Fibroblast of lung (primary cell): Measurements from ENCODE around the gene BLID. TPM values are rescaled to one million over a fixed set of nuclear protein-coding genes. Genes with fewer than 3 reads are reported as not detected.

Source experiments
- DNase-seq, 2 donors: peaks; one replicate each; pipeline versions ENCODE4 v3.0.0 to v3.0.0-alpha.2; 2010; ENCODE audit warnings: low read depth in 2 of 2
- H2AFZ ChIP-seq: 2 replicates; pipeline ENCODE4 v1.5.1; 2012; ENCODE audit warnings: low read length, control low read depth, inconsistent platforms
- H3K27ac ChIP-seq: 2 replicates; pipeline ENCODE4 v1.5.1; 2011; ENCODE audit warnings: low read length, control low read depth; ENCODE audit not compliant: insufficient read depth
- H3K27me3 ChIP-seq: 2 replicates; pipeline ENCODE4 v1.5.1; 2011; ENCODE audit warnings: mild to moderate bottlenecking, low read length; ENCODE audit not compliant: control insufficient read depth, insufficient read depth
- H3K36me3 ChIP-seq: 2 replicates; pipeline ENCODE4 v1.5.1; 2011; ENCODE audit warnings: low read length; ENCODE audit not compliant: control insufficient read depth, insufficient read depth
- H3K4me1 ChIP-seq: 2 replicates; pipeline ENCODE4 v1.5.1; 2011; ENCODE audit warnings: low read length; ENCODE audit not compliant: control insufficient read depth, insufficient read depth; ENCODE audit errors: extremely low read depth
- H3K4me2 ChIP-seq: 2 replicates; pipeline ENCODE4 v1.5.1; 2011; ENCODE audit warnings: low read length, control low read depth; ENCODE audit not compliant: insufficient read depth; ENCODE audit errors: extremely low read depth
- H3K4me3 ChIP-seq, 4 experiments: fragments of 200-600 bp in 1 of 4; sonication (generic) in 1 of 4; replicated peaks in 1 of 4; 2 replicates each; pipeline ENCODE4 v1.5.1; 2011 to 2016; ENCODE audit warnings: low read length in 4 of 4, low read depth in 3 of 4, mild to moderate bottlenecking in 3 of 4, control low read depth in 2 of 4, inconsistent platforms in 1 of 4, mixed read lengths in 1 of 4; ENCODE audit not compliant: insufficient read depth in 1 of 4; ENCODE audit errors: control extremely low read depth in 1 of 4
- H3K79me2 ChIP-seq: 2 replicates; pipeline ENCODE4 v1.5.1; 2012; ENCODE audit warnings: mild to moderate bottlenecking, low read length, inconsistent platforms; ENCODE audit not compliant: control insufficient read depth, insufficient read depth
- H3K9ac ChIP-seq: 2 replicates; pipeline ENCODE4 v1.5.1; 2011; ENCODE audit warnings: mild to moderate bottlenecking, low read length, control low read depth; ENCODE audit not compliant: insufficient read depth
- H3K9me3 ChIP-seq: 2 replicates; pipeline ENCODE4 v1.5.1; 2012; ENCODE audit warnings: low read depth, low read length; ENCODE audit not compliant: control insufficient read depth, insufficient read depth
- H4K20me1 ChIP-seq: 2 replicates; pipeline ENCODE4 v1.5.1; 2011; ENCODE audit warnings: low read length; ENCODE audit not compliant: control insufficient read depth, insufficient read depth; ENCODE audit errors: extremely low read depth
- EZH2 ChIP-seq: IDR thresholded peaks from 2 replicates; pipeline ENCODE4 v1.5.1; 2012; ENCODE audit warnings: low read length, control low read depth, mild to moderate bottlenecking; ENCODE audit errors: missing control alignments
- polyA plus RNA-seq, 2 donors: library from polyadenylated mRNA; depleted of rRNA in 1 of 2; stranded (reverse) in 1 of 2; unstranded in 1 of 2; fragments of >200 nt; gene quantifications; 2 replicates each; pipeline ENCODE4 v1.2.1, GENCODE V29; 2011 to 2012; ENCODE audit warnings: missing spikeins in 1 of 2
- total RNA-seq: library from RNA; depleted of rRNA; stranded (reverse); fragments of >200 nt; gene quantifications from 2 replicates; pipeline ENCODE4 v1.2.1, GENCODE V29; 2014
- TF ChIP-seq, protein P1 (sequence below), 2 donors: IDR thresholded peaks in 1 of 2; conservative IDR thresholded peaks in 1 of 2; 1 replicate in 1 of 2; 2 replicates in 1 of 2; pipeline ENCODE4 v1.5.1; 2011 to 2012; ENCODE audit warnings: low read length in 2 of 2, control low read depth in 1 of 2, inconsistent platforms in 1 of 2, low read depth in 1 of 2, mild to moderate bottlenecking in 1 of 2

BLID gene
- total and polyA plus RNA-seq, 2 donors (not counting 1 experiment from before 2014, with no cell fraction given) = 0.32 to 7.9 TPM

DNA sequence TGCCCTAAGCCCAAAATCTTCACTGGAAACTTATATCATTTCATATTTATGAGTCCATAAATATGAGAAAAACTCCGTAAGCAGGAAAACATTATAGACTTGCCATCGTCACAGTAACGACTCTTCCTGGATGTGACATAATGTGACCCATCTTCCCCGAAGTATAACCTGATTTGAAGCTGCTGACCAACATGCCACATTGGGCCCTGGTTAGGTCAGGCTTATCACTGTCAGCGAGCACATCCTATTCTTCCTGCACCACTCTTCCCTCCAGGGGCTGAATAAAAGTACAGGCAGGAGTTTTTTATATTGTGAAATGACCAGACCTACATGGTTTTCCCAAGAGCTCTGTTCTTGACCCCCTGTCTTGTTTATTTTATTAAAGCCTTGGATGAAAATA lies 12.1 kb upstream of the BLID start:
- TF ChIP-seq EZH2 = no peak
- TF ChIP-seq, protein P1, sequence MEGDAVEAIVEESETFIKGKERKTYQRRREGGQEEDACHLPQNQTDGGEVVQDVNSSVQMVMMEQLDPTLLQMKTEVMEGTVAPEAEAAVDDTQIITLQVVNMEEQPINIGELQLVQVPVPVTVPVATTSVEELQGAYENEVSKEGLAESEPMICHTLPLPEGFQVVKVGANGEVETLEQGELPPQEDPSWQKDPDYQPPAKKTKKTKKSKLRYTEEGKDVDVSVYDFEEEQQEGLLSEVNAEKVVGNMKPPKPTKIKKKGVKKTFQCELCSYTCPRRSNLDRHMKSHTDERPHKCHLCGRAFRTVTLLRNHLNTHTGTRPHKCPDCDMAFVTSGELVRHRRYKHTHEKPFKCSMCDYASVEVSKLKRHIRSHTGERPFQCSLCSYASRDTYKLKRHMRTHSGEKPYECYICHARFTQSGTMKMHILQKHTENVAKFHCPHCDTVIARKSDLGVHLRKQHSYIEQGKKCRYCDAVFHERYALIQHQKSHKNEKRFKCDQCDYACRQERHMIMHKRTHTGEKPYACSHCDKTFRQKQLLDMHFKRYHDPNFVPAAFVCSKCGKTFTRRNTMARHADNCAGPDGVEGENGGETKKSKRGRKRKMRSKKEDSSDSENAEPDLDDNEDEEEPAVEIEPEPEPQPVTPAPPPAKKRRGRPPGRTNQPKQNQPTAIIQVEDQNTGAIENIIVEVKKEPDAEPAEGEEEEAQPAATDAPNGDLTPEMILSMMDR (conservative IDR thresholded peaks at IDR 0.05 in 1 of 2, IDR thresholded peaks at IDR 0.05 in 1 of 2; ENCODE audit: low read depth in 1 of 2, low read length in 2 of 2) = no peak
- Histone ChIP-seq H3K79me2 (peaks cover 96% of the 10 kb centered on the region), H2AFZ (no peak overlapping the region), H3K4me2 (no peak overlapping the region), H3K4me1 (peaks cover 17% of the 10 kb centered on the region), H3K36me3 (no peaks in the 10 kb centered on the region), H3K27me3 (no peaks in the 10 kb centered on the region), H3K4me3 (no peak overlapping the region), H3K27ac (no peak overlapping the region), H4K20me1 (no peaks in the 10 kb centered on the region), H3K9me3 (no peaks in the 10 kb centered on the region), H3K9ac (no peak overlapping the region)
- DNase-seq = no peak

DNA sequence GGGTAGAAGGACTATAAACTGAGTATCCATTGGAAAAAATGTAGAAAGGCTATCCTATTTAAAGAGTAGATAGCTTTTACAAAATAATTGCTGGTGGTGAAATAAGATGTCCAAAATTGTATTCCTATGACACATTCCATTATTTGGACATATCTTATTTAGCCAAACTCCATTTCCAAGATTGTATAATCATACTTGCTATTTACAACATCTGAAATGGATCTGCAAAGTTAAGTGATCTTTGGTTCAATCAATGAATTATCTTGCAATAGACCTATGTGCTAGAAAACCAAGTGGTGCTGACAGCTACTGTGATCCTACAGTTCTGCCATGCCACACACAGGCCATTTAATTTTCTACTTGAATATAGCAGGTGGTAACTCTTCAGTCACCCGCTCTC lies 11.0 kb upstream of the BLID start:
- Histone ChIP-seq H3K36me3 (no peaks in the 10 kb centered on the region), H3K27ac (no peak overlapping the region), H2AFZ (no peak overlapping the region), H3K9me3 (no peaks in the 10 kb centered on the region), H3K4me2 (no peak overlapping the region), H3K79me2 (peaks cover 95% of the 10 kb centered on the region), H3K27me3 (no peaks in the 10 kb centered on the region), H4K20me1 (no peaks in the 10 kb centered on the region), H3K4me3 (no peak overlapping the region), H3K9ac (no peak overlapping the region), H3K4me1 (peaks cover 15% of the 10 kb centered on the region)
- TF ChIP-seq EZH2 = no peak
- TF ChIP-seq, protein P1 (conservative IDR thresholded peaks at IDR 0.05 in 1 of 2, IDR thresholded peaks at IDR 0.05 in 1 of 2; ENCODE audit: low read depth in 1 of 2, low read length in 2 of 2) = no peak
- DNase-seq = no peak

DNA sequence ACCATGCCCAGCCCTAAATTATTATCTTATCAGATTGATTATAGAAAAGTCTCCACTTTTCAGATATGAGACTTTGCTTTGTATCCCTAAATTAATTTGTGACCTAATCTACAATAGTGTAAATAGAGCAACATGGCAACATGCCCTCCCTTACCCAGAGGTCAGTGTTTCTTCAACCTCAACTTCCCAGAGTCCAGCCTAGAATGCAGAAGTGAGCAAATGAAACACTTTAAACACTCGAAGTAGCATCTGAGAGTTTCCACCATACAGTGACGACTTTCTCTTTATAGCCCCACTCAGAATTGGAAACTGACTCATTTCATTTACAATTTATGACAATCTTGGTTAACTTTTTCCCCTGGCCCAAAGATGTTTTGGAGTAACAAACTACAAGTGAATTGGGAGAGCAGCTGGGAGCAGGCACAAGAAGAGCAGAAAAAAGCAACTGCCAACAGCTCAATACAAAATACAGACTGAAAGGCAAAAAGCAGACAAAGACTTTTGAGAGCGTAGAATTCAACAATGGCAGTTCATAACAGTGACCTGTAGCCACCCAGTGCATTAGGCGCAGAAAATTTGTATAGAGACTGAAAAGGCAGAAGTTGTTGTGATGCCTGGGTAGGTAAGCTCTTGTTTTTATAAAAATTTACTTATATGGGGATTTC lies 10.1 kb upstream of the BLID start:
- H2AFZ ChIP-seq = no peak overlapping the region
- no peak for DNase-seq
- no peaks in the 10 kb centered on the region for H3K27me3 ChIP-seq
- no peaks in the 10 kb centered on the region for H3K9me3 ChIP-seq
- H3K27ac ChIP-seq = no peak overlapping the region
- no peaks in the 10 kb centered on the region for H4K20me1 ChIP-seq
- H3K4me3 ChIP-seq = no peak overlapping the region
- no peak overlapping the region for H3K4me2 ChIP-seq
- TF ChIP-seq, protein P1 (conservative IDR thresholded peaks at IDR 0.05 in 1 of 2, IDR thresholded peaks at IDR 0.05 in 1 of 2; ENCODE audit: low read depth in 1 of 2, low read length in 2 of 2) = no peak
- no peak for TF ChIP-seq EZH2
- peaks cover 15% of the 10 kb centered on the region for H3K4me1 ChIP-seq
- peaks cover 95% of the 10 kb centered on the region for H3K79me2 ChIP-seq
- H3K9ac ChIP-seq = no peak overlapping the region
- H3K36me3 ChIP-seq = peaks cover 4% of the 10 kb centered on the region
